Colonic mucosa (tissue), 4 donors: ENCODE results near the gene TIGAR. TPM values are rescaled to one million over a fixed set of nuclear protein-coding genes. Genes with fewer than 3 reads are reported as not detected.

ENCODE experiments used
- DNase-seq: peaks from one replicate; pipeline ENCODE4 v3.0.0-alpha.2; 2020
- H3K27ac ChIP-seq: fragments of 200-600 bp; one replicate; pipeline ENCODE4 v1.8.0; 2021
- H3K27me3 ChIP-seq: fragments of 200-600 bp; one replicate; pipeline ENCODE4 v1.8.0; 2021
- H3K36me3 ChIP-seq: fragments of 200-600 bp; one replicate; pipeline ENCODE4 v1.8.0; 2021
- H3K4me1 ChIP-seq: fragments of 200-600 bp; one replicate; pipeline ENCODE4 v1.8.0; 2021; ENCODE audit warnings: mild to moderate bottlenecking
- H3K4me3 ChIP-seq: fragments of 200-600 bp; one replicate; pipeline ENCODE4 v1.8.0; 2021
- H3K9ac ChIP-seq, 2 donors: one replicate each; pipeline ENCODE4 v1.7.0; 2013; ENCODE audit warnings: control low read depth in 2 of 2, low read depth in 2 of 2, low read length in 2 of 2
- H3K9me3 ChIP-seq: fragments of 200-600 bp; one replicate; pipeline ENCODE4 v1.8.0; 2021
- CTCF ChIP-seq: fragments of 200-600 bp; IDR thresholded peaks from one replicate; pipeline ENCODE4 v1.8.0; 2022; ENCODE audit warnings: antibody characterized with exemption, mild to moderate bottlenecking
- intact Hi-C: fragments of 100-400 bp; cut with DNase I; formaldehyde crosslinking; loops from one replicate; pipeline ENCODE4 v1.14.1; 2022
- total RNA-seq, 2 donors: library from RNA; stranded (reverse); fragmentation: NEBNext Ultra II Directional in 1 of 2; extraction: Animal tissue kit (Norgen Biotek cat#: 25700) in 1 of 2; gene quantifications; one replicate each; pipeline ENCODE4 v1.2.1, GENCODE V29; 2021
- donor health status: healthy.
- donor health status: DM: no; HTN: no; CAD: no.
- donor health status: DM: no; HTN: no; CAD: no.

The TIGAR gene
- 10 to 100 TPM; 14.1 to 17.7 TPM for total RNA-seq

GRCh38 chr12:4320853-4321701 is at the start of gene TIGAR:
Gene TIGAR, plus strand, starts transcription at chr12:4321213. Its CDS starts 59 bp downstream, at chr12:4321272.
- H3K9me3 ChIP-seq = no peaks in the 10 kb centered on the region
- H3K4me1 ChIP-seq = no peaks in the 10 kb centered on the region
- H3K27ac ChIP-seq = peak within 1 kb of the TSS; percentile 82
- peak within 1 kb of the TSS; percentile 91 for H3K4me3 ChIP-seq
- no peaks in the 10 kb centered on the region for H3K36me3 ChIP-seq
- TF ChIP-seq CTCF = no peak
- H3K9ac ChIP-seq = peak within 1 kb of the TSS; percentile 88 to 99
- no peaks in the 10 kb centered on the region for H3K27me3 ChIP-seq
- DNase-seq = peak; percentile 90
- intact Hi-C loops = no loop called here

GRCh38 chr12:4271717-4272423 is 49.1 kb upstream of the TIGAR start:
- Histone ChIP-seq H3K9me3 (no peaks in the 10 kb centered on the region), H3K9ac (peak overlapping the region; percentile 78 to 99), H3K27ac (peak overlapping the region; percentile 86), H3K4me3 (peak overlapping the region; percentile 57), H3K4me1 (peaks cover 16% of the 10 kb centered on the region), H3K27me3 (no peaks in the 10 kb centered on the region), H3K36me3 (no peaks in the 10 kb centered on the region)
- DNase-seq = peak; percentile 90
- no peak for TF ChIP-seq CTCF
- intact Hi-C loops = loop anchor here (10.0 kb wide), 1 partner anchor 127 kb away; no protein-coding TSS in a partner anchor

- intact Hi-C loops = loop anchor here (10.0 kb wide), 1 partner anchor 128 kb away; no protein-coding TSS in a partner anchor
- Histone ChIP-seq H3K36me3 (no peaks in the 10 kb centered on the region), H3K4me1 (peaks cover 17% of the 10 kb centered on the region), H3K9me3 (no peaks in the 10 kb centered on the region), H3K4me3 (peak overlapping the region; percentile 57), H3K27me3 (no peaks in the 10 kb centered on the region), H3K27ac (peak overlapping the region; percentile 86), H3K9ac (peak overlapping the region; percentile 77 to 99)
- peak; percentile 78 for DNase-seq
- no peak for TF ChIP-seq CTCF
These were observed 48.4 kb upstream of the TIGAR start for GRCh38 chr12:4272424-4273272.

GRCh38 chr12:4273273-4273651 is 47.8 kb upstream of the TIGAR start:
- H3K27ac ChIP-seq = peak overlapping the region; percentile 86
- H3K9ac ChIP-seq = peak overlapping the region; percentile 96 to 99
- peak overlapping the region; percentile 57 for H3K4me3 ChIP-seq
- DNase-seq = no peak
- no peaks in the 10 kb centered on the region for H3K27me3 ChIP-seq
- TF ChIP-seq CTCF = no peak
- intact Hi-C loops = loop anchor here (10.0 kb wide), 1 partner anchor 128 kb away; no protein-coding TSS in a partner anchor
- H3K36me3 ChIP-seq = no peaks in the 10 kb centered on the region
- peaks cover 17% of the 10 kb centered on the region for H3K4me1 ChIP-seq
- H3K9me3 ChIP-seq = no peaks in the 10 kb centered on the region
